Kidney (tissue), 14 donors: ENCODE data around the gene MYO15B. TPM values are rescaled to one million over a fixed set of nuclear protein-coding genes. Genes with fewer than 3 reads are reported as not detected.
A peak's percentile ranks its signal among the peaks of the same experiment; 100 is the strongest.
"Not testable (repeated sequence)": the region's sequence is repeated elsewhere in the genome, so short reads cannot be mapped to it uniquely, and the experiment has no call there.

Experiments used
- DNase-seq, 5 donors: peaks; one replicate each; pipeline ENCODE4 v3.0.0-alpha.2; 2013 to 2020
- FAIRE-seq: peaks from 2 replicates; lab custom pipeline; 2012; peaks lifted over from hg19 to GRCh38; lab: Jason Lieb, UNC
- H3K27ac ChIP-seq, 2 donors: one replicate each; pipeline ENCODE4 v1.7.0; 2013; ENCODE audit warnings: low read depth in 2 of 2, low read length in 2 of 2, inconsistent platforms in 1 of 2
- H3K27me3 ChIP-seq: one replicate; pipeline ENCODE4 v1.7.1; 2013; ENCODE audit warnings: low read length, inconsistent platforms; ENCODE audit not compliant: control insufficient read depth, insufficient read depth
- H3K36me3 ChIP-seq, 3 donors: one replicate each; pipeline versions ENCODE4 v1.7.0 to v1.7.1; 2013; ENCODE audit warnings: low read length in 3 of 3, control low read depth in 1 of 3, inconsistent platforms in 1 of 3; ENCODE audit not compliant: insufficient read depth in 3 of 3, control insufficient read depth in 2 of 3
- H3K4me1 ChIP-seq, 3 donors: one replicate each; pipeline versions ENCODE4 v1.7.0 to v1.7.1; 2013; ENCODE audit warnings: low read length in 3 of 3, inconsistent platforms in 1 of 3, low read depth in 1 of 3; ENCODE audit not compliant: control insufficient read depth in 2 of 3, insufficient read depth in 2 of 3
- H3K4me3 ChIP-seq, 3 donors: one replicate each; pipeline versions ENCODE4 v1.7.0 to v1.8.1; 2013; ENCODE audit warnings: low read length in 3 of 3, control low read depth in 1 of 3, inconsistent platforms in 1 of 3
- H3K9ac ChIP-seq, 3 donors: one replicate each; pipeline versions ENCODE4 v1.7.0 to v1.7.1; 2013; ENCODE audit warnings: low read length in 3 of 3, control low read depth in 1 of 3, inconsistent platforms in 1 of 3
- H3K9me3 ChIP-seq, 3 donors: one replicate each; pipeline versions ENCODE4 v1.7.0 to v1.7.1; 2013; ENCODE audit warnings: low read length in 3 of 3, control low read depth in 1 of 3, inconsistent platforms in 1 of 3; ENCODE audit not compliant: control insufficient read depth in 2 of 3, insufficient read depth in 1 of 3
- CTCF ChIP-seq: IDR thresholded peaks from 3 replicates; pipeline ENCODE4 v1.5.1; 2012; ENCODE audit warnings: mild to moderate bottlenecking, moderate library complexity, borderline replicate concordance; ENCODE audit not compliant: insufficient read depth; ENCODE audit errors: extremely low read depth
- intact Hi-C: fragments of 100-400 bp; cut with DNase I; formaldehyde crosslinking; loops from one replicate; pipeline ENCODE4 v1.11.1; 2022
- polyA plus RNA-seq: library from polyadenylated mRNA; stranded (reverse); fragments of 350-450 nt; fragmentation: Illumina TruSeq; extraction: RNeasy Lipid Tissue Mini Kit (QIAGEN cat#74804); gene quantifications from one replicate; pipeline ENCODE4 v1.2.3, GENCODE V29; 2014; ENCODE audit warnings: low read depth, low replicate concordance; ENCODE audit not compliant: insufficient read depth
- total RNA-seq: library from RNA; stranded (reverse); fragmentation: NEBNext Ultra II Directional; extraction: Animal tissue kit (Norgen Biotek cat#: 25700); gene quantifications from one replicate; pipeline ENCODE4 v1.2.1, GENCODE V29; 2021
- donor health status: control.
- donor health status: control.
- donor health status: control.
- donor health status: control.
- donor health status: control.
- donor health status: DM: yes; HTN: yes; CAD: no.
- donor health status: Normal renal cell carcinoma (clear cell type).

MYO15B gene
- total and polyA plus RNA-seq, 2 donors from 2014 or later, result 139 to 286 TPM

- intact Hi-C loops, result no loop called here
- Histone ChIP-seq H3K27me3 (no peaks in the 10 kb centered on the region), H3K9ac (no peak overlapping the region), H3K4me3 (no peak overlapping the region), H3K9me3 (no peaks in the 10 kb centered on the region), H3K27ac (no peak overlapping the region), H3K4me1 (peaks cover 0 to 8% (median 0%) of the 10 kb centered on the region in 3 donors), H3K36me3 (peaks cover 0 to 8% (median 0%) of the 10 kb centered on the region in 3 donors)
- DNase-seq (peak in 1 of 5 donors; percentile 79), FAIRE-seq (no peak)
- no peak for TF ChIP-seq CTCF
Observed at GRCh38 chr17:75592348-75593020, 4.9 kb downstream of the MYO15B start.

DNA sequence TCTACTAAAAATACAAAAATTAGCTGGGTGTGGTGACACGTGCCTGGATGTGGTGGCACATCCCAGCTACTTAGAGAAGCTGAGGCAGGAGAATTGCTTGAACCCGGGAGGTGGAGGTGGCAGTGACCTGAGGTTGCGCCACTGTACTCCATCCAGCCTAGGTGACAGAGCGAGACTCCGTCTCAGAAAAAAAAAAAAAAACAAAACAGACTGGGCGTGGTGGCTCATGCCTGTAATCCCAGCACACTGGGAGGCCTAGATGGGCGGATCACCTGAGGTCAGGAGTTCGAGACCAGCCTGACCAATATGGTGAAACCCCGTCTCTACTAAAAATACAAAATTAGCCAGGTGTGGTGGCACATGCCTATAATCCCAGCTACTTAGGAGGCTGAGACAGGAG is 5.8 kb downstream of the MYO15B start:
- H3K27me3 ChIP-seq, FAIRE-seq, H3K4me1 ChIP-seq, H3K36me3 ChIP-seq, DNase-seq, intact Hi-C loops, H3K27ac ChIP-seq, H3K9ac ChIP-seq, H3K4me3 ChIP-seq, H3K9me3 ChIP-seq: not testable (repeated sequence)

GRCh38 chr17:75594499-75595283 is 7.1 kb downstream of the MYO15B start:
- Histone ChIP-seq H3K27me3 (no peaks in the 10 kb centered on the region), H3K9me3 (no peaks in the 10 kb centered on the region), H3K4me3 (no peak overlapping the region), H3K36me3 (peaks cover 0 to 8% (median 0%) of the 10 kb centered on the region in 3 donors), H3K4me1 (peaks cover 0 to 3% (median 0%) of the 10 kb centered on the region in 3 donors), H3K27ac (no peak overlapping the region), H3K9ac (no peak overlapping the region)
- DNase-seq, result peak in 1 of 5 donors; percentile 73
- no peak for FAIRE-seq
- no peak for TF ChIP-seq CTCF
- intact Hi-C loops, result no loop called here

- Histone ChIP-seq H3K9ac (no peak overlapping the region), H3K36me3 (peaks cover 0 to 8% (median 0%) of the 10 kb centered on the region in 3 donors), H3K9me3 (no peaks in the 10 kb centered on the region), H3K27ac (no peak overlapping the region), H3K4me1 (no peaks in the 10 kb centered on the region), H3K27me3 (no peaks in the 10 kb centered on the region), H3K4me3 (no peak overlapping the region)
- no peak for TF ChIP-seq CTCF
- intact Hi-C loops, result no loop called here
- FAIRE-seq (no peak), DNase-seq (no peak)
Observed at GRCh38 chr17:75595284-75595919, 7.8 kb downstream of the MYO15B start.
